HepG2 (cell line): ENCODE measurements around the gene TMOD3. TPM values are rescaled to one million over a fixed set of nuclear protein-coding genes. Genes with fewer than 3 reads are reported as not detected.

Source experiments
- AKNA ChIP-seq: sonication (generic); formaldehyde crosslinking; IDR thresholded peaks from 2 replicates; pipeline ENCODE4 v1.4.0; 2020; ENCODE audit warnings: missing genetic modification reagents, borderline replicate concordance
- FOXA1 ChIP-seq, 2 experiments: fragments of 450-650 bp in 1 of 2; sonication (generic) in 1 of 2; formaldehyde crosslinking in 1 of 2; IDR thresholded peaks; 2 replicates each; pipeline versions ENCODE4 v1.4.0 to v1.6.1; 2016 to 2020; ENCODE audit warnings: missing genetic modification reagents in 1 of 2
- HNRNPLL ChIP-seq: fragments of 200-400 bp; formaldehyde crosslinking; IDR thresholded peaks from 2 replicates; pipeline ENCODE4 v1.6.1; 2017; ENCODE audit warnings: mild to moderate bottlenecking, low read depth, low read length; ENCODE audit not compliant: poor library complexity, severe bottlenecking
- JUND ChIP-seq: sonication (generic); formaldehyde crosslinking; IDR thresholded peaks from 2 replicates; pipeline ENCODE4 v1.8.0; 2022; ENCODE audit warnings: mild to moderate bottlenecking, missing genetic modification reagents
- MXD4 ChIP-seq: IDR thresholded peaks from 2 replicates; pipeline ENCODE4 v1.6.1; 2016; ENCODE audit warnings: mild to moderate bottlenecking, missing biosample characterization, missing genetic modification reagents
- RCOR2 ChIP-seq: IDR thresholded peaks from 2 replicates; pipeline ENCODE4 v1.6.1; 2016; ENCODE audit warnings: missing biosample characterization, missing genetic modification reagents
- SAP130 ChIP-seq: IDR thresholded peaks from 2 replicates; pipeline ENCODE4 v1.6.1; 2016; ENCODE audit warnings: low read depth
- SMARCC2 ChIP-seq: fragments of 450-650 bp; IDR thresholded peaks from 2 replicates; pipeline ENCODE4 v1.6.1; 2017; ENCODE audit warnings: antibody characterized with exemption, mild to moderate bottlenecking
- STAG1 ChIP-seq: sonication (generic); formaldehyde crosslinking; IDR thresholded peaks from 2 replicates; pipeline ENCODE4 v1.4.0; 2020; ENCODE audit warnings: missing genetic modification reagents
- ZFP91 ChIP-seq: sonication (generic); formaldehyde crosslinking; IDR thresholded peaks from 2 replicates; pipeline ENCODE4 v1.9.0; 2022; ENCODE audit warnings: missing genetic modification reagents, mild to moderate bottlenecking, borderline replicate concordance
- ZHX1 ChIP-seq: sonication (generic); formaldehyde crosslinking; IDR thresholded peaks from 2 replicates; pipeline ENCODE4 v1.8.1; 2022; ENCODE audit warnings: low read depth, mild to moderate bottlenecking, missing genetic modification reagents
- ZNF343 ChIP-seq: sonication (generic); formaldehyde crosslinking; IDR thresholded peaks from 2 replicates; pipeline ENCODE4 v1.4.0; 2020; ENCODE audit warnings: mild to moderate bottlenecking, missing genetic modification reagents
- ZNF530 ChIP-seq: sonication (generic); formaldehyde crosslinking; IDR thresholded peaks from 2 replicates; pipeline ENCODE4 v1.5.0; 2020; ENCODE audit warnings: low read depth, mild to moderate bottlenecking, missing genetic modification reagents
- ZNF629 ChIP-seq: sonication (generic); formaldehyde crosslinking; conservative IDR thresholded peaks from 2 replicates; pipeline ENCODE4 v1.5.0; 2020; ENCODE audit warnings: missing genetic modification reagents
- ZNF674 ChIP-seq: sonication (generic); formaldehyde crosslinking; IDR thresholded peaks from 2 replicates; pipeline ENCODE4 v1.5.0; 2020; ENCODE audit warnings: low read depth, mild to moderate bottlenecking, missing genetic modification reagents
- ZNF703 ChIP-seq: sonication (generic); formaldehyde crosslinking; IDR thresholded peaks from 2 replicates; pipeline ENCODE4 v1.5.1; 2020; ENCODE audit warnings: missing genetic modification reagents, mild to moderate bottlenecking, moderate library complexity, borderline replicate concordance
- ZNF724P ChIP-seq: sonication (generic); formaldehyde crosslinking; IDR thresholded peaks from 2 replicates; pipeline ENCODE4 v1.8.0; 2022; ENCODE audit warnings: missing genetic modification reagents, borderline replicate concordance
- ZUFSP ChIP-seq: sonication (generic); formaldehyde crosslinking; IDR thresholded peaks from 2 replicates; pipeline ENCODE4 v1.9.0; 2021; ENCODE audit warnings: missing genetic modification reagents, mild to moderate bottlenecking, borderline replicate concordance
- polyA plus RNA-seq, 8 experiments: library from polyadenylated mRNA; depleted of rRNA in 3 of 8; stranded (reverse) in 7 of 8; unstranded in 1 of 8; fragments of >200 nt; fragmentation: Illumina TruSeq in 4 of 8; extraction: Trizol in 4 of 8; gene quantifications; 2 replicates each; pipeline versions ENCODE4 v1.2.1 to v1.2.3, GENCODE V29; 2011 to 2016; ENCODE audit warnings: low read depth in 4 of 8, missing spikeins in 1 of 8, mixed read lengths in 1 of 8; ENCODE audit not compliant: insufficient read depth in 1 of 8
- total RNA-seq, 5 experiments: library from RNA; depleted of rRNA; stranded (reverse); fragments of >200 nt; fragmentation: Illumina TruSeq; extraction: Trizol; gene quantifications; 2 replicates each; pipeline ENCODE4 v1.2.3, GENCODE V29; 2016; ENCODE audit warnings: low read depth in 1 of 5

Gene TMOD3
- total and polyA plus RNA-seq, 2 of the 13 experiments (the other 11 are each of a cell fraction or from before 2014, with no cell fraction given), result 5.1 to 23.2 TPM

GRCh38 chr15:51907136-51907862 is 77.8 kb downstream of the TMOD3 start (continued):
- no peak for TF ChIP-seq ZHX1
- peak; percentile 92 for TF ChIP-seq SAP130
- no peak for TF ChIP-seq AKNA (CRISPR knock-in tag)
- TF ChIP-seq ZNF674 (CRISPR knock-in tag), result no peak
- peak; percentile 75; the same call in 1 of the 2 replicates for TF ChIP-seq JUND (CRISPR knock-in tag)
- TF ChIP-seq ZNF724P (CRISPR knock-in tag), result no peak
- no peak for TF ChIP-seq ZFP91
- TF ChIP-seq SMARCC2, result no peak
- TF ChIP-seq HNRNPLL, result no peak
- no peak for TF ChIP-seq ZUFSP (CRISPR knock-in tag)
- TF ChIP-seq ZNF530 (CRISPR knock-in tag), result no peak
- TF ChIP-seq ZNF343 (CRISPR knock-in tag), result no peak
- no peak for TF ChIP-seq ZNF629 (CRISPR knock-in tag)
- TF ChIP-seq RCOR2 (CRISPR knock-in tag), result peak; percentile 57; the same call in 1 of the 2 replicates
- TF ChIP-seq ZNF703, result no peak
- TF ChIP-seq MXD4 (CRISPR knock-in tag), result peak; percentile 28; the same call in 1 of the 2 replicates
- TF ChIP-seq FOXA1 (IDR thresholded peaks at IDR 0.05), result peak; percentile 30; the same call in 1 of the 2 replicates
- peak; percentile 74 for TF ChIP-seq FOXA1 (CRISPR knock-in tag; IDR thresholded peaks at IDR 0.05)
- TF ChIP-seq STAG1 (CRISPR knock-in tag), result peak; percentile 53
